A549 (cell line): ENCODE results near the gene CHD9. TPM values are rescaled to one million over a fixed set of nuclear protein-coding genes. Genes with fewer than 3 reads are reported as not detected.

Experiments
- ATAC-seq, 2 experiments: fragments of 200-7000 bp in 1 of 2; fragments of >200 bp in 1 of 2; cut with Nextera tagmentation in 1 of 2; cut with Tn5 transposase in 1 of 2; 3 replicates each; pipeline versions ENCODE4 v1.8.0 to v1.9.1; 2018 to 2020; ENCODE audit warnings: mild to moderate bottlenecking in 1 of 2, moderate library complexity in 1 of 2
- CTCF ChIA-PET: fragments of 300-600 bp; sonication (Branson Sonifier 250); formaldehyde crosslinking; extraction: SDS; loops from one replicate; lab custom pipeline; 2021; ENCODE audit warnings: antibody characterized with exemption, inconsistent platforms; lab: Yijun Ruan, JAX
- POLR2A ChIA-PET: fragments of 350-600 bp; formaldehyde crosslinking; extraction: SDS; loops from one replicate; lab custom pipeline; 2021; ENCODE audit warnings: antibody characterized with exemption, inconsistent platforms; lab: Yijun Ruan, JAX
- DNase-seq, 2 experiments: peaks; one replicate each; pipeline versions ENCODE4 v3.0.0 to v3.0.0-alpha.2; 2011 to 2016; ENCODE audit warnings: low read depth in 1 of 2, low spot score in 1 of 2
- FAIRE-seq: peaks from 2 replicates; lab custom pipeline; 2011; peaks lifted over from hg19 to GRCh38; lab: Jason Lieb, UNC
- H3K27ac ChIP-seq, 2 experiments: fragments of >200 bp; sonication (Bioruptor Twin); formaldehyde crosslinking; 3 replicates each; pipeline ENCODE4 v1.5.1; 2016 to 2017
- H3K4me1 ChIP-seq: fragments of >200 bp; sonication (Bioruptor Twin); formaldehyde crosslinking; 3 replicates; pipeline ENCODE4 v1.6.1; 2016
- H3K4me2 ChIP-seq: fragments of >200 bp; sonication (Bioruptor Twin); formaldehyde crosslinking; 3 replicates; pipeline ENCODE4 v1.6.1; 2016
- H3K4me3 ChIP-seq: fragments of >200 bp; sonication (Bioruptor Twin); formaldehyde crosslinking; 3 replicates; pipeline ENCODE4 v1.5.1; 2016
- H3K9me3 ChIP-seq: fragments of >200 bp; sonication (Bioruptor Twin); formaldehyde crosslinking; 3 replicates; pipeline ENCODE4 v1.6.1; 2016
- CEBPB ChIP-seq, 2 experiments: fragments of >200 bp in 1 of 2; sonication (Bioruptor Twin) in 1 of 2; formaldehyde crosslinking in 1 of 2; IDR thresholded peaks; 2 replicates each; pipeline ENCODE4 v1.6.1; 2012 to 2016
- CHD2 ChIP-seq: fragments of 150-350 bp; IDR thresholded peaks from 2 replicates; pipeline ENCODE4 v1.6.1; 2014; ENCODE audit warnings: low read length; ENCODE audit not compliant: partially characterized antibody
- CHD4 ChIP-seq: fragments of 200-600 bp; sonication (generic); IDR thresholded peaks from 2 replicates; pipeline ENCODE4 v1.6.1; 2016; ENCODE audit warnings: antibody characterized with exemption, mild to moderate bottlenecking, borderline replicate concordance
- EHF ChIP-seq: fragments of 250-450 bp; sonication (Bioruptor Pico); IDR thresholded peaks from 2 replicates; pipeline ENCODE4 v1.5.0; 2020; ENCODE audit warnings: mild to moderate bottlenecking
- EHMT2 ChIP-seq: fragments of 200-600 bp; sonication (generic); IDR thresholded peaks from 2 replicates; pipeline ENCODE4 v1.6.1; 2016; ENCODE audit warnings: antibody characterized with exemption, low read depth, mild to moderate bottlenecking, moderate library complexity
- ELK1 ChIP-seq: fragments of 150-350 bp; IDR thresholded peaks from 2 replicates; pipeline ENCODE4 v1.6.1; 2014; ENCODE audit warnings: low read depth, mild to moderate bottlenecking, low read length
- FOXS1 ChIP-seq: fragments of 250-450 bp; sonication (Bioruptor Pico); IDR thresholded peaks from 2 replicates; pipeline ENCODE4 v1.5.0; 2020; ENCODE audit warnings: mild to moderate bottlenecking, moderate library complexity
- GATA3 ChIP-seq: IDR thresholded peaks from 2 replicates; pipeline ENCODE4 v1.6.1; 2012; ENCODE audit warnings: borderline replicate concordance
- HES2 ChIP-seq: fragments of >200 bp; sonication (Bioruptor Twin); formaldehyde crosslinking; IDR thresholded peaks from 2 replicates; pipeline ENCODE4 v1.6.1; 2016
- HEYL ChIP-seq: fragments of 250-450 bp; sonication (Bioruptor Pico); IDR thresholded peaks from 2 replicates; pipeline ENCODE4 v1.8.0; 2021; ENCODE audit warnings: mild to moderate bottlenecking, moderate library complexity
- HMGXB4 ChIP-seq: fragments of 250-450 bp; sonication (Bioruptor Pico); IDR thresholded peaks from 2 replicates; pipeline ENCODE4 v1.5.0; 2021; ENCODE audit warnings: mild to moderate bottlenecking, moderate library complexity, borderline replicate concordance
- HOXA7 ChIP-seq: fragments of 250-450 bp; sonication (Bioruptor Pico); IDR thresholded peaks from 2 replicates; pipeline ENCODE4 v1.5.0; 2020; ENCODE audit warnings: mild to moderate bottlenecking, moderate library complexity
- HOXB5 ChIP-seq: fragments of 250-450 bp; sonication (Bioruptor Pico); IDR thresholded peaks from 2 replicates; pipeline ENCODE4 v1.5.0; 2020; ENCODE audit warnings: mild to moderate bottlenecking, moderate library complexity
- JUN ChIP-seq, 2 experiments: fragments of >200 bp; sonication (Bioruptor Twin); formaldehyde crosslinking; IDR thresholded peaks; 2 replicates in 1 of 2; 3 replicates in 1 of 2; pipeline ENCODE4 v1.6.1; 2016 to 2017
- MAX ChIP-seq: IDR thresholded peaks from 2 replicates; pipeline ENCODE4 v1.6.1; 2012
- MAZ ChIP-seq: fragments of 150-350 bp; IDR thresholded peaks from 2 replicates; pipeline ENCODE4 v1.6.1; 2014; ENCODE audit warnings: antibody characterized with exemption, low read depth, low read length, borderline replicate concordance
- NPAS2 ChIP-seq: fragments of 250-450 bp; sonication (Bioruptor Pico); IDR thresholded peaks from 2 replicates; pipeline ENCODE4 v1.8.0; 2022; ENCODE audit warnings: mild to moderate bottlenecking, moderate library complexity, borderline replicate concordance
- POLR2A ChIP-seq: IDR thresholded peaks from 2 replicates; pipeline ENCODE4 v1.6.1; 2012; ENCODE audit warnings: mild to moderate bottlenecking, low read length
- POLR2AphosphoS2 ChIP-seq: conservative IDR thresholded peaks from 2 replicates; pipeline ENCODE4 v1.6.1; 2012; ENCODE audit warnings: low read length, improper control_type of control experiment, inconsistent platforms
- RARB ChIP-seq: fragments of 250-450 bp; sonication (Bioruptor Pico); IDR thresholded peaks from 2 replicates; pipeline ENCODE4 v1.8.0; 2021; ENCODE audit warnings: mild to moderate bottlenecking, moderate library complexity
- RCOR1 ChIP-seq: fragments of 150-350 bp; IDR thresholded peaks from 2 replicates; pipeline ENCODE4 v1.6.1; 2014; ENCODE audit warnings: antibody characterized with exemption, low read length, low read depth
- REST ChIP-seq: fragments of 200-600 bp; sonication (generic); IDR thresholded peaks from 2 replicates; pipeline ENCODE4 v1.6.1; 2016; ENCODE audit warnings: antibody characterized with exemption, mild to moderate bottlenecking, moderate library complexity
- RNF2 ChIP-seq: fragments of 200-600 bp; sonication (generic); IDR thresholded peaks from 2 replicates; pipeline ENCODE4 v1.6.1; 2016; ENCODE audit warnings: low read depth, mild to moderate bottlenecking, antibody characterized with exemption, moderate library complexity, borderline replicate concordance
- SMC3 ChIP-seq: fragments of >200 bp; sonication (Bioruptor Twin); formaldehyde crosslinking; IDR thresholded peaks from 3 replicates; pipeline ENCODE4 v1.6.1; 2018; ENCODE audit warnings: inconsistent platforms
- USF2 ChIP-seq: fragments of 450-650 bp; IDR thresholded peaks from 2 replicates; pipeline ENCODE4 v1.6.1; 2014; ENCODE audit warnings: antibody characterized with exemption
- ZFP36 ChIP-seq: fragments of 450-650 bp; IDR thresholded peaks from 2 replicates; pipeline ENCODE4 v1.6.1; 2014; ENCODE audit warnings: borderline replicate concordance; ENCODE audit not compliant: partially characterized antibody
- ZNF302 ChIP-seq: fragments of 250-450 bp; sonication (Bioruptor Pico); IDR thresholded peaks from 2 replicates; pipeline ENCODE4 v1.9.0; 2021; ENCODE audit warnings: inconsistent platforms, mild to moderate bottlenecking, moderate library complexity
- ZSCAN20 ChIP-seq: fragments of 250-450 bp; sonication (Bioruptor Pico); IDR thresholded peaks from 2 replicates; pipeline ENCODE4 v1.8.0; 2022; ENCODE audit warnings: mild to moderate bottlenecking, moderate library complexity
- WGBS: methylation state at CpG from one replicate; pipeline ENCODE4 v1.1.6; 2017; ENCODE audit errors: missing lambda C conversion rate; 5-methylcytosine and 5-hydroxymethylcytosine counted together
- polyA plus RNA-seq, 4 experiments: library from polyadenylated mRNA; depleted of rRNA in 3 of 4; stranded (reverse); fragments of >200 nt; fragmentation: RNase III in 1 of 4; extraction: RNeasy Plus Mini Kit Qiagen cat#74134 plus additional on column Dnase treatment in 1 of 4; gene quantifications; 2 replicates in 3 of 4; 3 replicates in 1 of 4; pipeline ENCODE4 v1.2.3, GENCODE V29; 2011 to 2017

Gene CHD9
- polyA plus RNA-seq, 2 of the 4 experiments (the other 2 are of a cell fraction), result 17.8 to 51.6 TPM

GRCh38 chr16:53212893-53213223 lies 158.1 kb downstream of the CHD9 start:
- no peak overlapping the region for H3K27ac ChIP-seq
- DNase-seq, result no peak
- peak overlapping the region; percentile 9 for H3K4me2 ChIP-seq
- no peak for ATAC-seq
- H3K4me1 ChIP-seq, result peaks cover 39% of the 10 kb centered on the region
- ChIA-PET CTCF (interaction anchor here (0.6 to 1.3 kb wide), 3 partner anchors 83 to 390 kb away, joined by 3 to 5 read pairs (median 3); partner anchors contain the start of gene CHD9), POLR2A (no interaction called here)
- FAIRE-seq, result no peak
- H3K4me3 ChIP-seq, result no peak overlapping the region
- H3K9me3 ChIP-seq, result no peaks in the 10 kb centered on the region
- TF ChIP-seq USF2 (no peak), ZSCAN20 (CRISPR knock-in tag) (no peak), MAX (no peak), EHMT2 (no peak), REST (no peak), ZNF302 (CRISPR knock-in tag) (no peak), FOXS1 (CRISPR knock-in tag) (no peak), ZFP36 (no peak), RNF2 (no peak), POLR2AphosphoS2 (no peak), JUN (IDR thresholded peaks at IDR 0.05) (no peak), EHF (CRISPR knock-in tag) (no peak), RARB (CRISPR knock-in tag) (no peak), NPAS2 (CRISPR knock-in tag) (no peak), POLR2A (no peak), ELK1 (no peak), HOXA7 (no peak), CEBPB (IDR thresholded peaks at IDR 0.05) (no peak), CHD4 (no peak), HOXB5 (no peak)
- TF ChIP-seq, all 56 proteins: peak for 0

GRCh38 chr16:53213542-53213941 lies 158.8 kb downstream of the CHD9 start:
- no peak overlapping the region for H3K4me3 ChIP-seq
- no peak for ATAC-seq
- no peak overlapping the region for H3K27ac ChIP-seq
- 88% methylated on average over 2 of the region's 2 CpGs for WGBS
- no peak for DNase-seq
- H3K4me1 ChIP-seq, result peaks cover 46% of the 10 kb centered on the region
- FAIRE-seq, result no peak
- ChIA-PET CTCF (interaction anchor here (0.8 to 1.3 kb wide), 2 partner anchors 84 to 159 kb away, joined by 3 to 5 read pairs; partner anchors contain the start of gene CHD9), POLR2A (no interaction called here)
- no peaks in the 10 kb centered on the region for H3K9me3 ChIP-seq
- peak overlapping the region; percentile 9 for H3K4me2 ChIP-seq
- TF ChIP-seq EHF (CRISPR knock-in tag) (no peak), USF2 (no peak), HMGXB4 (CRISPR knock-in tag) (no peak), CHD4 (no peak), RNF2 (no peak), ELK1 (no peak), HEYL (CRISPR knock-in tag) (no peak), HES2 (no peak), SMC3 (no peak), RCOR1 (no peak), GATA3 (no peak), HOXB5 (no peak), MAZ (no peak), CHD2 (no peak), ZNF302 (CRISPR knock-in tag) (no peak)
